ENCODE results near the gene AMIGO1. TPM values are rescaled to one million over a fixed set of nuclear protein-coding genes. Genes with fewer than 3 reads are reported as not detected.

Gene AMIGO1
- total RNA-seq, 1 experiment from 2014 or later, result 1.5 TPM

- Histone ChIP-seq H3K4me3 (ENCODE audit: low read depth, low read length) (no peak overlapping the region), H3K27me3 (replicated peaks; ENCODE audit: control insufficient read depth, insufficient read depth, low read length) (no peaks in the 10 kb centered on the region), H3K4me1 (no peaks in the 10 kb centered on the region), H3K9me3 (no peaks in the 10 kb centered on the region), H3K36me3 (ENCODE audit: control insufficient read depth, insufficient read depth, low read length) (no peaks in the 10 kb centered on the region)
- POLR2A ChIA-PET, result no interaction called here
- no TSS peak for BruUV-seq (replicated peaks)
- no peak for TF ChIP-seq CTCF (IDR thresholded peaks at IDR 0.05; ENCODE audit: insufficient read depth in 1 of 2, low read depth in 1 of 2, low read length in 1 of 2, severe bottlenecking in 1 of 2, unreplicated experiment in 1 of 2)
- CTCF ChIA-PET, result interaction anchor here (1.0 kb wide), 1 partner anchor 159 kb away, joined by 3 read pairs; no protein-coding TSS in a partner anchor
- Mint-ChIP-seq H3K4me1 (ENCODE audit: low read depth, unreplicated experiment) (no peaks in the 10 kb centered on the region), H3K27ac (ENCODE audit: unreplicated experiment) (no peak overlapping the region), H3K9me3 (ENCODE audit: unreplicated experiment) (no peaks in the 10 kb centered on the region), H3K27me3 (ENCODE audit: insufficient read depth, unreplicated experiment) (peaks cover 13% of the 10 kb centered on the region), H3K4me3 (ENCODE audit: unreplicated experiment) (no peak overlapping the region), H3K36me3 (ENCODE audit: insufficient read depth, unreplicated experiment) (no peaks in the 10 kb centered on the region)
- DNase-seq, result no peak
- intact Hi-C loops (cut with micrococcal nuclease; ENCODE audit: unreplicated experiment), result no loop called here
Measured at GRCh38 chr1:109477821-109478220, 31.7 kb downstream of the AMIGO1 start.

- TF ChIP-seq CTCF (IDR thresholded peaks at IDR 0.05; ENCODE audit: insufficient read depth in 1 of 2, low read depth in 1 of 2, low read length in 1 of 2, severe bottlenecking in 1 of 2, unreplicated experiment in 1 of 2), result no peak
- Mint-ChIP-seq H3K27ac (ENCODE audit: unreplicated experiment) (no peak overlapping the region), H3K9me3 (ENCODE audit: unreplicated experiment) (no peaks in the 10 kb centered on the region), H3K4me1 (ENCODE audit: low read depth, unreplicated experiment) (no peaks in the 10 kb centered on the region), H3K27me3 (ENCODE audit: insufficient read depth, unreplicated experiment) (peaks cover 14% of the 10 kb centered on the region), H3K4me3 (ENCODE audit: unreplicated experiment) (no peak overlapping the region), H3K36me3 (ENCODE audit: insufficient read depth, unreplicated experiment) (no peaks in the 10 kb centered on the region)
- no peaks in the 10 kb centered on the region for H3K4me1 ChIP-seq
- no peaks in the 10 kb centered on the region for H3K36me3 ChIP-seq (ENCODE audit: control insufficient read depth, insufficient read depth, low read length)
- DNase-seq, result no peak
- no peaks in the 10 kb centered on the region for H3K9me3 ChIP-seq
- no peaks in the 10 kb centered on the region for H3K27me3 ChIP-seq (replicated peaks; ENCODE audit: control insufficient read depth, insufficient read depth, low read length)
- BruUV-seq (replicated peaks), result no TSS peak
- intact Hi-C loops (cut with micrococcal nuclease; ENCODE audit: unreplicated experiment), result no loop called here
- no peak overlapping the region for H3K4me3 ChIP-seq (ENCODE audit: low read depth, low read length)
- ChIA-PET POLR2A (no interaction called here), CTCF (no interaction called here)
Measured at GRCh38 chr1:109476825-109477224, 32.7 kb downstream of the AMIGO1 start.

- peaks cover 17% of the 10 kb centered on the region for H3K27me3 Mint-ChIP-seq (ENCODE audit: insufficient read depth, unreplicated experiment)
- no peak for DNase-seq
- H3K9me3 Mint-ChIP-seq (ENCODE audit: unreplicated experiment), result no peaks in the 10 kb centered on the region
- ChIA-PET POLR2A (no interaction called here), CTCF (no interaction called here)
- intact Hi-C loops (cut with micrococcal nuclease; ENCODE audit: unreplicated experiment), result no loop called here
- no peak for TF ChIP-seq CTCF (IDR thresholded peaks at IDR 0.05; ENCODE audit: insufficient read depth in 1 of 2, low read depth in 1 of 2, low read length in 1 of 2, severe bottlenecking in 1 of 2, unreplicated experiment in 1 of 2)
- H3K4me1 ChIP-seq, result no peaks in the 10 kb centered on the region
- H3K27me3 ChIP-seq (replicated peaks; ENCODE audit: control insufficient read depth, insufficient read depth, low read length), result no peaks in the 10 kb centered on the region; the same call in 1 of the 2 replicates
- no peak overlapping the region for H3K27ac Mint-ChIP-seq (ENCODE audit: unreplicated experiment)
- no peaks in the 10 kb centered on the region for H3K9me3 ChIP-seq
- BruUV-seq (replicated peaks), result no TSS peak
- no peaks in the 10 kb centered on the region for H3K4me1 Mint-ChIP-seq (ENCODE audit: low read depth, unreplicated experiment)
- H3K4me3 ChIP-seq (ENCODE audit: low read depth, low read length), result no peak overlapping the region
- H3K4me3 Mint-ChIP-seq (ENCODE audit: unreplicated experiment), result no peak overlapping the region
- no peaks in the 10 kb centered on the region for H3K36me3 ChIP-seq (ENCODE audit: control insufficient read depth, insufficient read depth, low read length)
- H3K36me3 Mint-ChIP-seq (ENCODE audit: insufficient read depth, unreplicated experiment), result no peaks in the 10 kb centered on the region
Measured at GRCh38 chr1:109475261-109475660, 34.3 kb downstream of the AMIGO1 start.

Data from Caco-2 (cell line).